GM12801 (cell line): Measurements from ENCODE around the gene ITPR1.

ENCODE experiments used
- TF ChIP-seq, protein P1 (sequence below): IDR thresholded peaks from one replicate; pipeline ENCODE4 v1.5.1; 2011; ENCODE audit warnings: control low read depth; ENCODE audit not compliant: insufficient read length; ENCODE audit errors: extremely low read depth

Gene ITPR1

DNA sequence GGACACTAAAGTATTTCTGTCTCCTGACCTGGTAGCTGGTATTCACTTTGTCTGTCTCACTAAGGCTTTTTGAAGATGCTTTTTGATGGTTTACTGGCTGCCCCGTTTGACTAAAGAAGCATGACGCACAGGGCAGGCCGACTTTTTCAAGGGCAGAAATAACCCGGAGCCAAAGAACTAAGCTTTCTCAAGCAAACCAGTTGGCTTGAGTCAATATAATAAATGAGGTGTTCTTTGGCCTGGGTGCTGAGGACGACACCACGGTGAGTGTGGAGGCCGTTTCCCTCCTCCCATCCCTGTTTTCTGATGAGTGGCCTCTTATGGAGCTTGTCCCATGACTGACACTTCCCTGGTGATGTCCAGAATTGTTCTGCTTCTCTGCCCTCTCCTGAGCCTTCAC, 220.9 kb downstream of the ITPR1 start:
- TF ChIP-seq, protein P1, sequence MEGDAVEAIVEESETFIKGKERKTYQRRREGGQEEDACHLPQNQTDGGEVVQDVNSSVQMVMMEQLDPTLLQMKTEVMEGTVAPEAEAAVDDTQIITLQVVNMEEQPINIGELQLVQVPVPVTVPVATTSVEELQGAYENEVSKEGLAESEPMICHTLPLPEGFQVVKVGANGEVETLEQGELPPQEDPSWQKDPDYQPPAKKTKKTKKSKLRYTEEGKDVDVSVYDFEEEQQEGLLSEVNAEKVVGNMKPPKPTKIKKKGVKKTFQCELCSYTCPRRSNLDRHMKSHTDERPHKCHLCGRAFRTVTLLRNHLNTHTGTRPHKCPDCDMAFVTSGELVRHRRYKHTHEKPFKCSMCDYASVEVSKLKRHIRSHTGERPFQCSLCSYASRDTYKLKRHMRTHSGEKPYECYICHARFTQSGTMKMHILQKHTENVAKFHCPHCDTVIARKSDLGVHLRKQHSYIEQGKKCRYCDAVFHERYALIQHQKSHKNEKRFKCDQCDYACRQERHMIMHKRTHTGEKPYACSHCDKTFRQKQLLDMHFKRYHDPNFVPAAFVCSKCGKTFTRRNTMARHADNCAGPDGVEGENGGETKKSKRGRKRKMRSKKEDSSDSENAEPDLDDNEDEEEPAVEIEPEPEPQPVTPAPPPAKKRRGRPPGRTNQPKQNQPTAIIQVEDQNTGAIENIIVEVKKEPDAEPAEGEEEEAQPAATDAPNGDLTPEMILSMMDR = no peak

DNA sequence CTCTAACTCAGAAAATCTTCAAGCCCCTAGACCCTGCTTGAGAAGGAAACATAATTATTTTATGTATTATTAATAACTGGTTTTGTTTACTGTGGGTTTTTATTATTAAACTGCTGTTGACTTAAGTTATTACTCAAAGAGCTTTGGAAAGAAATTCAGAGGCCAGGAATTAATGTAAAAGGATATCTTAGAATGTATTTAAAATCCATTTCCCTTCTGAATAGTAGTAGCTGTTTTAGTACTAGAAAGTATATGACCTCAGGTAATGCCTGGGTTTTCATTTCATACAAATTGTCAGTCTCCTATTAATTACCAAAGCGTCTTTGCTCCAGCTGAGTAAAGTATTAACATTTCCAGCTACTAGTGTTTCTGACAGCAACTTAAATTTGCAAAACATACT, 223.1 kb downstream of the ITPR1 start:
- TF ChIP-seq, protein P1 = no peak

DNA sequence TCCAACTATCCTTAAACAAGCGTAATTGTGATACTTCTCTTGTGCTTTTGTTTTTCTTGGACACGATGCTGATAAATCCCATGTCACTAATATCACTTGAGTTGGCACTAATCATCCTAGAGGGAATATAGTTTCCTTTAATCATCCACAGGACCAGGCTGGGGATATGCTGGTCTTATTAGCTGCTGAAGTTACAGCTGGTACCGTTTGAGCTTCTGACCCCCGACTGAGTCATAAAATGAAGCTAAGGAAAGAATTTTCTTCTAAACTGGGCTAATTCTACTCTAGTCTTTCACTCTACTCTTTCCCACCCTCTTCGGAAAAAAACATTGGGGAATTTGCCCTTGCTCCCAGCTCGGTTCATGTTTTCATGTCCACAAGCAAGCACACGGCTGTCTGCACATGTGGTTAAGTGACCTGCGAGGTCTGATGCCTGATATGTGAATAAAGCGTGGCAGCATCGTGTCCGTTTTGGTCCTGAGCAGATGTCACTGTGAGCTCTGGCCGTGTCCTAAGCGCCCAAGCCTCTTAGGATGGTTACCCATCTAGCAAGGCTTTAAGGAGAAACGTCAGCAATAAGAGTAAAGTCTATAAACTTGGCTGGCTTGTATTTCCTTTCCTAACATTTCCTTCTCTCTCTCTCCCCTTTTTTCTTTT, 223.7 kb downstream of the ITPR1 start:
- TF ChIP-seq, protein P1 = no peak

DNA sequence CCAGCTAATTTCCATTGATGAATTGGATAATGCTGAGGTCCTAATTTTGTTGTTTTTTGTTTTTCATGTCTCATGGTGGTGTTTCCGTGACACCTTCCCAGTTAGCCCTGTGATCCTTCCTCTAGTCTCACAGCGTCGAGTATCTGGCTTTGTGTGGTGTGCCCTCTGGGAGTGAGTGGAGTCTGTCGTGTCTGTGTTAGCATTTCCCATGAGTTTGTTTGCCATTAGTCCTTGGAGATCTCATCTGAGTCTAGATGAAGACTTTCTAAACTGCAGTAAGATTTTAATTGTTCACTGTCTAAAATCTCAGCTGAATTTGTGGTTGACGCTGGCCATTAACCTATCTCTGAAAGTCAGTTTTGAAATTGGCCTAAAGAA, 224.2 kb downstream of the ITPR1 start:
- TF ChIP-seq, protein P1 = no peak

DNA sequence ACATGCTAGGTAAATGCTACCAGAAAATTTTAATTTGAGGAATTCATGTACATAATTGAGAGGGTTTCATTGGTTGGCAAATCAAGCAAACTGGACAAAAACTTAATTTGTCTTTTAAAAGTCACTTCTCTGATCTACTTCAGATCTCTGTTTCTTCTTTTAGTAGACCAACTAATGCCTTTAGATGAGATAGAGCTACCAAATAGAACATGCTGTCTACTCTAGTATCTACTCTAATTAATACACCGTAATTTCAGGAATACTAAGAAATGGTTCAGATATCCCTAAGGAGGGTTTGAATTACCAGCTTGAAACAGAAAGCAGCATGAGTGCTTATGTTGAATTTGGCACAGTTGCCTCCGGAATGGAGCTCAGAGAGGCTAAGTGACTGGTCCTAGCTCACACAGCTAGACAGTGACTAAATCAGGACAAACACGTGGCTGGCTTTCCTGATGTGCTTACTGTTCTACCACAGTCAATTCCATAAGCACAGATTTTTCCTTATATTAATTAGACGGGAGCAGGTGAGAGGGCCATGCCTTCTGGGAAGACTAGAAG, 225.1 kb downstream of the ITPR1 start:
- TF ChIP-seq, protein P1 = no peak

DNA sequence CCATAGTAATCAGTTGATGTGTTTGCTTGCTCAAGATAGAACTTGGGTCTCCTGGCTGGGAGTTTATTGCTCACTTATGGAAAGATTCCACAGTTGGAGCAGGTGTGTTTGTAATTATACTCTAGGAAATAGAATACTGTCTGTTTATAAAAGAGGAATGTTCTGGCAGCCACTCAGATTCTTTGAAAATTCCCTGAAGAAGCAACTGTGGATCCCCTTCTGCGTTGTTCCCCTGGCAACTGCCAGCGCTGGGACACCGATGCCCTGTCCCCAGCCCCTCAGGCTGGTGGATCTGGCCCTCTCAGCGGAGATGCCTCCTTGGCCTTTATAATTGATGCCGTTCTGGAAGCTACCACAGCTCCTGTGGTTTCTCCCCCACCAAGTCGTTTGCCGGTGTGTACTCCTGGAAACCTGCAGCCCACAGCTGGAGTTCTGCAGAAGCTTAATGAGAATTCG, 225.9 kb downstream of the ITPR1 start:
- TF ChIP-seq, protein P1 = no peak

DNA sequence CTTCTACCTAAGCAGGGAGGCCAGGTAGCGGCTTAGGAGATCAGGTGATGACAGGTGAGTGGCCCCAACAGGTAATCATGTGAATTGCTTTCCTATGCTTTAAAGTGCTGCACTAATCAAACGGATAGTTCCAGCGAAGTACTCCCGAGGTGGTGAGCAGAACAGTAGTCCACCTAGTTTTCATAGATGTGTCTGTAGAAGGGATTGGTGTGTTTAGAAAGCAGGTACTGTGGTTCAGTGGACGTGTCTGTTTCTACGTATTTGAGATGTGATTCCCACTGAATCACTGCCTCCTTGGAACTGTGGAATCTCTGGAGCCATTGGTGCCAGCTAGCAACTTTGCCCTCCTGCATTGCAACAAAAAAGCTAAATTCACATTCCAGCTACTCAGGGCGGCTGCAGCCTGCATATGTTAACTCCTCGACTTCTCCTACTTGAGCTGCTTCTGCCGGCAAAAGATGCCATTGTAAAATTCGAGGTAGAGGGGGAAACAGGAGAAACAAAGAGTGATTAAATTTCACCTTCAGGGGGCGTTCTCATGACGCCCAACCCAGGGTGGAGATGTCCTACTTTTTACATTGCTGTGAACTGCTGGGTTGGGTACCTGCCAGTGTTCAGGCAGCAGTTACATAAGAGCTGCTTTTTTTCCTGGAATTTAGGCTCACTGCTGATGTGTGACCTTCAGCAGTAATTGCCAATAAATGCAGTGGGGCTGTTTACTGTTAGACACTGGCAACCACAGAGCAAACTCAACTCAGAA, 227.3 kb downstream of the ITPR1 start:
- TF ChIP-seq, protein P1 = no peak
